HK-2 (cell line): ENCODE results near the gene CCDC24.

Experiments
- DNase-seq: peaks from one replicate; pipeline ENCODE4 v3.0.0-alpha.2; 2018; ENCODE audit not compliant: unreplicated experiment

Gene CCDC24

DNA sequence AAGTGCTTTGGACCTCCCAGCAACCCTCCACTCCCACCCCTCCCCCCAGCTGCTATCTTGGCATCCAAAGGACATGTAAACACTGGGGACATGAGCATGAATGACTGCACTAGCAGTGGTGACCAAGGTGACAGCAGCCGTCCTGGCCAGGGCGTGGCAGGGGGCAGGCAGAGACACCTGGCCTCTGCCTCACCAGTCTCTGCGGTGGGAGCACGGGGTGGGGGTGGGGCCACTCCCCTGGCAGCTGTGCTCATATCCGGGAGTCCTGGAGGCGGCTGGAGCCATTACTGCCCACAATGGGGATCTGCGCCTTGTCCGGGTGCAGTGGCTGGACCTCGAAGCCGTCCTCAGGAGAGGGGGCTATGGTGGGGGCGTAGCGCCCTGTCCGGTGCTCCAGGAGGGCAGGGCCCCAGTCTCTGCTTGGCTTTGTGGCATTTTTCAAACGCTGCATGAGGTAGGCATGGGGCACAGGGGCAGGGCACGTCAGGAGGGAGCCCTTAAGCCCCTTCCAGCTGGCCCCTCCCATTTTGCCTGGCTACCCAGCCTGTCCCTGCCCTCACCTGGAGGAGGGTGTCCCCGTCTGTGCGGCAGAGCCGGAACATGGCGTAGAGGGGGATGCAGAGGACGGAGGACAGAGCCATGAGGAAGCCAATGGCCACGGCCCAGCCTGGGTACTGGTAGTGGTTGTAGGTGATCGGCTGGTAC lies 6.0 kb downstream of the CCDC24 start:
- no peak for DNase-seq

DNA sequence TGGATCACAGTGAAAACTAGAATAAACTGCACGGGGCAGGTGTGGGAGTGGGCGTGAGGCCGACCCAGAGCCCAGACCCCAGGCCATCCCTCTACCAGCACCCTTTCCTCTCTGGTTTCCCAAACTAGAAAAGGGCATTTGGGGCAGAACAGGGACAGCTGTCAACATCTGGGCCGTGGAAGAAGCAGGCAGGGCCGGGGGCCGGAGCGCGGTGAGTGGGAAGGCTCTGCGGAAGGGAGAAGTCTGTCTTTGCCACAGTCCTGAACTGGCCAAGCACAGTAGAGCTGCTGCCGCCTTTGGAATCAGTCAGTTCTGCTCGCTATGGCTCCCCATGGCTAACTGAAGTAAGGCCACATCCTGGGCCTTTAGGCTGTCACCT lies 6.6 kb downstream of the CCDC24 start:
- DNase-seq, result no peak

DNA sequence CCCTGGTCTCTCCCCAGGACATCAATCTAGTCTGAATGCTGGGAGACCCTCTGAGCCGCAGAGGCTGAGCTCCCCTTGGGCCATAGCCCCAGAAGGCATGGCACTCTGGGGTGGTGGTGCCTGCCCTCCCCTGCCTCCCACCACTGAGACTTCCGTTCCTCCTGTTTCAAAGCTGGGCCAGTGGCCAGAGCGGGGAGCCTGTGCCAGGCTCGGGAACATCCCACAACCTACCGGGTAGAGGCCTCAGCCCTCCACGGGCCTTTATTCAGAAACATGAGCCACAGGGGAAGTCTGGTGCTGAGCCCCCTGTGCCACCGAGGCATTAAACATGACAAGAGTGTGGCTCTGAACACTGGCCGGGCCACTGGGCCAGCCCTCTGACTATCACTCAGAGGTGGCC lies 8.1 kb downstream of the CCDC24 start:
- no peak for DNase-seq

DNA sequence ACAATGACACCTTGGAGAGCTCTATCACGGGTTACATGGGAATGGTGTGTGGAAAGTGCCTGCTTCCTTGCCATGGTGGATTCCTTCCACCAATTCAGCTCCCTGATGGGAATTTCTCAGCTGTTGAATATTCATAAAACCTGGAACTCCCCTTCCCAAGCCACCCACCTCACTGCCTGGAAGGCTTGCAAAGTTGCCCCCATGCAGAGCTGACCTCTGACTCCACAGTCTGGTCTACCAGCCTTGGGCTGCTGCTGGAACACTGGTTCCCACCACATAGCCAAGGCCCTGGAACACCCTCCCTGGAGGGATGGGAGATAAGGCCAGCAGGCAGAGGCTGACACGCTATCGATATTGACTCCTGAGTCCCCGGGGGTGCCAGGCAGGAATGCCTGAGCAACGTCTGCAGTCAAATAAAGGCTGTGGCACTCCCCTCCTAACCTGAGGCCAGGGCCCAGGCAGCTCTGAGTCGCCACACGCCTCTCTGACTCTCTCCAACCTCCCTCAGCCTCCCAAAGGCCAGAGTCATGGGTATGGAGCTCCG lies 8.8 kb downstream of the CCDC24 start:
- DNase-seq, result no peak

DNA sequence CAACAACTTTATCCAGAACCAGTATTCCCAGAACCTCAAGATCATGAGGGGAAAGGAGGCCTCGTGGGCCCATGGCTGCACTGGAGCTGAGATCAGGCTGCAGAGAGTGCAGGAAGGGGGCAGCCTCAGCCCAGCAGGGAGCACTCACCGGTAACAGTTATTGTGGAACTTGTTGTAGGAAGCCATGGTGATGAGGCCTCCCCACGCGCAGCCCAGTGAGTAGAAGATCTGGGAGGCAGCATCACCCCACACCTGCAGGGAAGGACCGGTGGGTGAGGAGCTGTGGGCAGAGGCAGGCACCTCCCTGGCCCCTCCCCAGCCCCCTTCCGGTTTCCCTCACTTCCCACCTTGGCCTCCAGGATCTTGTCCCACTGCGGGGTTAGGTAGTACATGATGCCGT lies 10.8 kb downstream of the CCDC24 start:
- DNase-seq, result no peak

DNA sequence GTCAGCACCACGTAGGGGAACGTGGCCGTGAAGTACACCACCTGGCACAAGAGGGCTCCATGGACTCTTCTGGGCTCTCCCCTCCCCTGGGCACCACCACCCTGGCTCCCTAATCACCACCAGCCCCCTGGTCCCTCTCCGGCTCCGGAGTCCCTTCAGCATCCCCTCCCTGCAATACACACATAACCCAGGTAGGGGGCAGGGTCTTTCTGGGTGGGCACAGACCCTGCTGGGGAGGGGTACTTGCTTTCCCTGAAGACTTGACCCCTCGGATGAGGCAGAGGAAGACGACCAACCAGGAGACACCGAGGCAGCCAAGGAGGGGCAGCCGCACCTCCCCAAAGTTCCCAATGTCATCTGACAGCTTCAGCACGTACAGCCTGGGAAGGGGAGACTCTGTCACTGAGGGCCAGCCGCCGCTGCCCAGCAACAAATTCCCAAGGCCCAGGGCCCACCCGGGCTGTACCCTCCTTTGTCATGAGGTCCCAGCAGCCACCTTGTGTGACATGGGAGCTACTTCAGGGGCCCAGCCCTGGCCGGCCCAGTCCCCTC lies 11.3 kb downstream of the CCDC24 start:
- no peak for DNase-seq

DNA sequence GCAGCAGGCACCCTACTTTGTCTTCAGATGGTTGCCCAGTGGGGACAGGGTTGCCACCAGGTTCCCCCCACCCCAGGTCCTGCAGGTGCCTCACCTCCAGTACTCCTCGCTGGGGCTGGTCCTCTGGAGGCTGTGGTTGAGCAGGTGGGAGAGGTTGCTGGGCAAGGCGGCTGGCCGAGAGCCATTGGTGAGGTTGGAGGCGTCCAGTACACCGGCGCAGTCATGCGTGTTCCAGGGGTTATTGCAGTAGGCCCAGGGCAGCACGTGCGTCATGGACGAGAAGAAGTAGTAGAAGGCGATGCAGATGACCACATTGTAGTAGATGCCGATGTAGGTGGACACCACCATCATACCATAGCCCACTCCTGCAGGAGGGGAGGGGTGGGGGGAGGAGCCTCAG lies 16.9 kb downstream of the CCDC24 start:
- no peak for DNase-seq

DNA sequence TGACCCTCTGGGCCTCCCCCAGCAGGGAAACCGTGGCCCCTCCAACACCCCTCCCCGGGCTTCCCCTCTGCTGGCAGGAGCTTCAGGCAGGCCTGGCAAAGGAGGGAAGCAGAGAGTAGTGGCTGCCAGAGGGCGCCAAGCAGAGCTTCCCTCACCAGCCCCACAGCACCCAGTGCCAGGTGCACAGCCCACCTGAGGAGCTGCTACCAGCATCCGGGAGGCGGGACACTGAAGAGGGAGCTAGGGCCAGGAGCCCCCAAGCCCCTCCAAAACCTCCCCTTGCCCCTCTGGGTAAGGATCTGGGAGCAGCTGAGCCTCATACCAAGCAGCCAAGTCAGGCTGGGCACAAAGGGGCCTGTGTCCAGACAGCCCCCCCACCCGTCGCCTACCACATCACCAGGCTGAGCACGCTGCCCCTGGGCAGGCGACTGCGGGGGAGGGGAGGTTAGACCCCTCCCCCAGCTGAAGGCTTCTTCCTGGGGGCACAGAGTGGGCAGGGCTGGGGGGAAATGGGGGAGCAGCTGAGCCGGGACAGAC lies 19.6 kb downstream of the CCDC24 start:
- DNase-seq, result no peak

DNA sequence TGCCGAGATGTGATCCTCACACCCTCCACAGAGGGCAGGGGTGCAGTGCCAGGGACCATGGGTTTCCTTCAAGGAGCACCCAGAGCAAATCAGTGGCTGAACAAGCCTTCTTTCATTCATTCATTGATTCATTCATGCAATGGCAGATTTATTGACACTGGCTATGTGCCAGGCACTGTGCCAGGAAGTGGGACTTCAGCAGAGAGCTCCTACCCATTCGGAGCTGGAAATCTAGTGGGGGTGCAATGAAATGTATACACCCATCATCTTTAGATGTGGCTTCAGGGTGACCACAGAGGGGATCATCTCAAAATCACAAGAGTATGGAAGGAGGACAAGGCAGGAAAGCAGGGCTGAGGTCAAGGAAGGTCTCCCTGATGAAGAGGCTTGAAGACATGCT lies 21.0 kb downstream of the CCDC24 start:
- no peak for DNase-seq

DNA sequence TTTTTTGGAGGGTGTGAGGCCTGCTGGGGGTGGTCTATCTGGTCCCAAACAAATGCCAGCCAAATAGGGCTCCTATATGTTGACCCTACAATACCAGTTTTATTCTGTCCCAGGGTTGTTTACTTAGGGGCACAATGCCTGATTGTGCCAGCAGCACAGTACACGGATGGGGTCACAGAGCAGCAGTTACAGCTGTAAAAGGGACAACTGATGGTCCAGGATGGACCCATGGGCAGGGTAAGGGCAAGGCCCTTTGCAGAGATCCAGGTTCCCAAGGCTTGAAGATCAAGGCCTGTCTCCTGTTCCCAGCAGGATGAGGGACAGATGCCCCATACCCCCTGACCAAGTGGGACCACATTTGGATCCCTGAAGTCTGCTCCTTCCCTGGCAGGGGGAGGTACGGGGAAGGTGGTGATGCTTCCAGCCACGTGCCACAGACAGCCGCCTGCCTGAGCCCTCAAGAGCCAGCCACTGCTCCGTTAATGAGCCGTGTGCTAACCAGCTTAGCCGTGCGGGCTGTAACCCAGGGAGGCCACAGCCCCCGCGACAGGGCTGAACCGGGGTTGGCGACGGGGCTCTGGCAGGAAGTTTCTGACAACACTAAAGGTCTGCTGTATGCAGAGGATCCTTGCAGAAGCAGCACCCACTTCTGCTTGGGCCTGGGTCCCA lies 21.7 kb downstream of the CCDC24 start:
- no peak for DNase-seq

DNA sequence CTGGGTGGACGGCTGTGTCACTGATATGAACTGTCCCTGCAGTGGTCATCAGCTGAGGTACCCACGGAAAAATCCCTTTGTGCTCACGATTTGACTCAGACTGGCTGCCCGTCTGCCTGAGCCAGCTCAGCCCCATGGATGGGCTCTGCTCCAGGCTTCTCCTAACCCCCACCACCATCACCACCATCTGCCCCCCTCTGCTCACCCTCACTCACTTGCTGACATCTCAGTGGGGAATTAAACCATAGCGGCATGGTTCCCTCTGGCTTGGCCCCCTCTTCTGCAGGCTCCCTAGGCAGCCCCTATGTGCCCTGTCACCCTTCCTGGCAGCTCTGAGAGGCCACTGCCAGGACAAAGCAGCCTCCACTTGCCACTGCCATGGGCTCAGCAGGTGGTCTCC lies 22.6 kb downstream of the CCDC24 start:
- DNase-seq, result no peak

DNA sequence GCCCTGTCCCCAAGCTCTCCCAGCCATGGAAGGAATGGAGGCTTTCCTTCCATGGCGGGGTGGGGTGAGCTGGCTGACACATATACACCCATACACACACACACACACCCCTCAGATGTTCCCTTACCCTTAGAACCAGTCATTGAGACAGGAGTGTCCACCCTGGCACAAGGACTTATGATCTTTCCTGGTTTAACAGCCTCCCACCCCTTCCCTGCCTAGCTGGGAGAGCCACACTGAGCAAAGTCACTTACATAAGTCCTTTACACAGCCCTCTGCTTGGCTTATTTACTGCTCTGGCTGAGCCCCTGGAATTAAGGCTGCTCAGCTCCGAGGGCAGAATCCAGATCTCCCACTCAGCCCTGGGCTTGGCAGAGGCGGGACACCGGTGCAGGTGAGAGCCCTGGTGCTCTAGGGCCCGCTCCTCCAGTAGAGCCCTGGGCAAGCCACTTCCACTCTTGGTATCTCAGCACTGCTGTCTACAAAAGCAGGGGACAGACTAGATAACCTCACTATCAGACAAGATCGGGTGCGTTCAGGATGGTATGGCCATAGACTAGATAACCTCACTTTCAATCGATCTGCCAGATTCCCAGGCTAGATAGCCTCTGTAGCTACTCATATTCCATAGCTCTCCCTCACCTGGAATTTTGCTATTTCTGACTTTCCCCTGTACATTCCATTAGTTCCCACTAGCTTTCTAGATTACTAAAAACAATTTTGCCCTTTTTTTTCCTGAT lies 23.1 kb downstream of the CCDC24 start:
- DNase-seq, result no peak

DNA sequence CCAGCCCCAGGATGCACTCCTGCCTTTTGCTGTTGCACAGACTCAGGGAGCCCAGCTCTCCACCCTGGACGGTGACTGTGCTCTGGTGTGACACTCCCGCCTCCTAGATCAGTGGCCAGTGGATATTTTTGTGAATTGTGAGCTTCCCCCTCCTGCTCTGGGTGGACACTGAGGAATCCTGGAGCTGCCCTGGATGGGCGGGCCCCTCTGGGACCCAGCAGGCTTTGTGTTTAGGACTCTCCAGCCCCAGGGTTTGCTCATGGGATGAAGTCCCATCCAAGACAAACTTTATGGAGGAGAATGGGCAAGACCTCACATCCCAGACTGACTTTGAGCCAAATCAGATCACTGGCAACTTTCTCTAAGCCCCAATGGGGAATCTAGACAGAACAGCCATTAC lies 23.8 kb downstream of the CCDC24 start:
- no peak for DNase-seq

DNA sequence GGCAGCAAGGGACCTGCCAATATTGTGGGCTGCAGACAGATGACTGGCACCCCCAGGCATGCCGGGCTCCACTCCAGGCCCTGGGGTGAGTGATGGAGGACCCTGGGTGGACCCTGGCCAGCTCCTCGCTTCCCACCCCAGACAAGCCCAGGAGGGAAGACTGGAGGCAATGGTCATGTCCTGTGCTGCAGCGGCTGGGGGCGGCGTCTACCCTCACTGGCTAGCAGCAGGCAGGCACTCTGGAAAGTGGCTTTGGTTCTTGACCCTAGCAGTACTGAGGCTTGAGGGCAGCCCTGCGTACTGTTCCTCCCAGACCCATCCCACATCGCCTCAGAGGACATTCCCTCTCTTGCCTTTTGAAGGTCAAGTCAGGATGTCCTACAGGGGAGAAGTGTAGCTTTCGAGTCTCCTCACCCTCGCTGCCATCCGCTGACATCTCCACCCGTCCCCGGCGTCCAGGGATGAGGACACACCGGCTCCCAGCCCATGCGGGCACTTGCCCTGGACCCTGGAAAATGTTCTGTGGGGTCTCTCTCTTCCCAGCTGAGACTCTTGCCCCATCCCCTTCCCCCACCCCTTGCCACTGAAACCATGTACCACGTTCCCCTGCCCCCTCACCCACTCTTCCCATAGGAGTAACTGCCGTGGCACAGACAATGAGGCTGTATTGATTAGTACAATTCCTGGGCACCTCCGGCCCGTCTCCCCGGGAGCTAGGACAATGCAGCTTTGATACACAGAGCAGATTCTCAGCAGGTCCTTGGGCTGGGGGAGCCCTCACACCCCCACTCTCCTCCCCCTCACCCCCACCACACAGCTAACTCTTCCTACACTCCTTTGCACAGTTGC lies 24.9 kb downstream of the CCDC24 start:
- no peak for DNase-seq

DNA sequence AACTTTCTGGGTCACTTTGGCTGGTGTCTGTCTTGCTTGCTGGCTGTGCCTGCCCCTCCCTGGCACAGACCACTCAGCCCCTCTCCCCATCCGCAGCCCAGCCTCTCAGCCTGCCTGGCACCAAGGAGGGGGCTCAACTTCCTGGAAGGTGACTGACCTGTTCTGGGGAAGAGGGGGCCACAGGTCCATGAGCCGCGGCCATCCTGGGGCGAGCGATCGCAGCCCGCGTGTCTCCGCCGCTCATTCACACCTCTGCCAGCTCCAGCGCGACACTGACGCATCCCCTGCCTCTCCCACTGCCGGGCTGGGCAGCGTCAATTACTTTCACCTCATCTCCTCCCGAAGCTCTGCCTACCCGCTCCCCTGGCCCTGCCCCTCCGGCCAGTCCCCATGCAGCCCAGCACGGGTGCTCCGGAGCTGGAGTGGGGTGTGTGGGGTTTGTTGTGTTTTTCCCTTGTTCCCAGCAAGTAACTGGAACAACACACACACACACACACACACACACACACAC lies 25.5 kb downstream of the CCDC24 start:
- no peak for DNase-seq

DNA sequence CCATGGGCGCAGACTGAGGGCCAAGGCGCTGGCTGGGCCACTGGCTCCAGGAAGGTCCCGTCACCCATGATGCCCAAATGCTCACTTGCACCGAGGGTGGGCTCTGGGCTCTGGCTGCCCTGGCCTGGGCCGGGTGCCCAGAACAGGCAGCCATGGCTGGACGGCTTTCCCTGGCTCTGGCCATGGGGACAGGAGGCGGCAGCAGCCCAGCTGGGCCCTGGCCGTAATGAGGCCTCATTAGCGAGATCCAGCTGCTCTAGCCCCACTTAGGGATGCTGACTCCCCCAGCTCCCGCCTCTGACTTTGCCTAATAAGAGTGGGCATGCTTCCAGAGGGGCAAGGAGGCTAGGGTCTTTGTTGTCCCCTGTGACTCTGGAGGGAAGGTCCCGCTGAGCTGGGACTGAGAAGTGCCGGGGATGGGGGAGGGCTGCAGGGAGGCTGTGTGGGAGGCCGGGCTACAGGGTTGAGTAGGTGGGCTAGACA lies 28.1 kb downstream of the CCDC24 start:
- DNase-seq, result no peak

DNA sequence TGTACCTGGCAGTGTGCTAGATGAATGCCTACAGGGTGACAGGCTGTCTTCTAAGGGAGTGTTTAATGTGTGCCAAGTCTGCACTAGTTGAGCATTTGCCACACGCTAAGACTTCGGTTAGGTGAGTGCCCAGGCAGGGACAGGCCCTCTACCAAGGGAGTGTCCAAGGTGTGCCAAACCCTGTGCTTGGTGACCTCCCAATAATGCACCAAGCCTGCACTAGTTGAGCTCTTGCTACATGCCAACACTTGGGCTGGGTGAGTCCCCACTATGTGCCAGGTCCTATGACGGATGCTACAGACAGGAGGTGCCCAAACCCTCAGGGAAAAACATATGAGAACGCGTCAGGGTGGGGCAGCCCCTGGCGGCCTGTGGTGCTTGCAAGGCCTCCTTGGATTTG lies 29.1 kb downstream of the CCDC24 start:
- no peak for DNase-seq

DNA sequence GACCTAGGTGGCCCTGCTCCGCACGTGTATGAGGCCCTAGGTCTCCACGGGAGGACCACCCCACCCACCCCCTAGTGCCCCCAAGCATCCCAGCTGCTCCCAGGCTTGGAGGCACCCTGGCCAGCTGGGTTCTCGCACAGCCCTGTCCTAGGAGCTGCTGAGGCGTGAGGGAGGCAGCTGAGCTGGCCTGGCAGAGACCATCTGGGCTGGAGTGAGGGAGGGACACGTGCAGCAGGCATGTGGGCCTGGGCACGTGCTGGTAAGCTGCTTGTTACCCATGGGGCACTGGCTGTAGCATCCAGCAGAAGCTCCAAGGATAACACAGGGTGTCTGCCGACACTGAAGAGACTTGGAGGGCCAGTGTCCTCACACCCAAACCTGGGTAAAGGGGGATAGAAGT lies 29.8 kb downstream of the CCDC24 start:
- no peak for DNase-seq

DNA sequence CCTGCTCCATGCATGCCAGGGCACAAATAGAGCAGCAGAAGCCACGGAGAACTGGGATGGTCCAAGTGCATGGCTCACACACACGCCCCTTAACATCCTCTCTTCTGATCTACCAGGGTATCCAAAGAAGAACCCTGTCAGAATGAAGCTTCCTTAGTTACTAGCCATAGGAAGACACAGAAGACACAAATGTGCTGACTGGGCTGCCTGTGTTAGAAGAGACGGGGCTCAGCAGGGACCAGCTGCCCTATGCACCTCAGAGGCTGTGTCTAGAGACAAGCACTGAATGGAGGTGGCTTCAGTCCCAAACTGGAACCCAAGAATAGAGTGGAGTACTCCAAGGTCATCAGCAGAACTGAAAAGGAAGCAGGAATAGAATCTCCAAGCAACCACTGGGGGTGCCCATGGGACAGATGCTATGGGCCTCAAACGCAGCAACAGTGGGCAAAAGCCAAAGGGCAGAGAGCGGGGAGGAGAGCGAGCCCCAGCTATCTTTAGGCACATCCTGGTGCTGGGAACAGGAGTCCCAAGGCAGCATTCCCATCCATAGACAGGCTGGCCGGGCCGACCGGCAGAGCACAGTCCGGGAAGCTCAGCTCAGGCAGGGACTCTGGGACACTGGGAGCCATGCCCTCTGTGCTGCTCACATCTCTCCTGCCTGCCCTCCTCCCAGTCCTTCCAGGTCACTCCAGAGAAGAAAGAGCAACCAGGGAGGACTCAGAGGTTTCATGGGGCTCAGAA lies 30.4 kb downstream of the CCDC24 start:
- no peak for DNase-seq
